Hematopoietic multipotent progenitor cell treated with erythropoietin and hydrocortisone succinate and interleukin-3 and kit ligand, for 8 days (in vitro differentiated cells): ENCODE data around the gene VSX1.

Experiments
- DNase-seq: peaks from one replicate; pipeline ENCODE4 v3.0.0-alpha.2; 2015

Gene VSX1

GRCh38 chr20:25081730-25082497 is at the start of gene VSX1:
VSX1 (minus strand) TSS chr20:25082141; CDS start chr20:25082096, 45 bp downstream.
- no peak for DNase-seq

- no peak for DNase-seq
Measured at GRCh38 chr20:25129908-25130307, 48.0 kb upstream of the VSX1 start.

GRCh38 chr20:25129428-25129827 is 47.5 kb upstream of the VSX1 start:
- no peak for DNase-seq

- no peak for DNase-seq
Measured at GRCh38 chr20:25128649-25129048, 46.7 kb upstream of the VSX1 start.

- DNase-seq = no peak
Measured at GRCh38 chr20:25127761-25128537, 46.0 kb upstream of the VSX1 start.

GRCh38 chr20:25126204-25127029 is 44.5 kb upstream of the VSX1 start:
- DNase-seq = no peak

- DNase-seq = no peak
Measured at GRCh38 chr20:25125636-25126035, 43.7 kb upstream of the VSX1 start.

GRCh38 chr20:25120920-25121319 is 39.0 kb upstream of the VSX1 start:
- DNase-seq = no peak

GRCh38 chr20:25120457-25120856 is 38.5 kb upstream of the VSX1 start:
- DNase-seq = no peak

GRCh38 chr20:25118529-25118928 is 36.6 kb upstream of the VSX1 start:
- DNase-seq = no peak

- no peak for DNase-seq
Measured at GRCh38 chr20:25117990-25118389, 36.0 kb upstream of the VSX1 start.

GRCh38 chr20:25116739-25117458 is 35.0 kb upstream of the VSX1 start:
- DNase-seq = no peak

GRCh38 chr20:25103526-25103925 is 21.6 kb upstream of the VSX1 start:
- DNase-seq = no peak

GRCh38 chr20:25100914-25101313 is 19.0 kb upstream of the VSX1 start:
- no peak for DNase-seq

GRCh38 chr20:25099601-25100140 is 17.7 kb upstream of the VSX1 start:
- no peak for DNase-seq

GRCh38 chr20:25097498-25097897 is 15.6 kb upstream of the VSX1 start:
- DNase-seq = no peak

- no peak for DNase-seq
Measured at GRCh38 chr20:25090492-25091429, 8.8 kb upstream of the VSX1 start.

- DNase-seq = no peak
Measured at GRCh38 chr20:25089662-25090061, 7.7 kb upstream of the VSX1 start.

- no peak for DNase-seq
Measured at GRCh38 chr20:25089096-25089495, 7.2 kb upstream of the VSX1 start.

GRCh38 chr20:25088267-25088666 is 6.3 kb upstream of the VSX1 start:
- DNase-seq = no peak
